ENCODE measurements around the gene BMPR1A.
A peak's percentile ranks its signal among the peaks of the same experiment; 100 is the strongest.
"Not testable (repeated sequence)": the region's sequence is repeated elsewhere in the genome, so short reads cannot be mapped to it uniquely, and the experiment has no call there.

BMPR1A gene

GRCh38 chr10:86943316-86944030 is 187.1 kb downstream of the BMPR1A start:
- DNase-seq = peak in 1 of 2 donors; percentile 14

- DNase-seq = peak in 1 of 2 donors; percentile 13
Measured at GRCh38 chr10:86944031-86944419, 187.6 kb downstream of the BMPR1A start.

GRCh38 chr10:86944471-86944870 is 188.1 kb downstream of the BMPR1A start:
- peak in 1 of 2 donors; percentile 14 for DNase-seq

GRCh38 chr10:86944907-86945306 is 188.5 kb downstream of the BMPR1A start:
- DNase-seq = no peak

- DNase-seq = peak in 1 of 2 donors; percentile 13
Measured at GRCh38 chr10:86945361-86946212, 189.2 kb downstream of the BMPR1A start.

- peak in 1 of 2 donors; percentile 11 for DNase-seq
Measured at GRCh38 chr10:86946213-86947155, 190.1 kb downstream of the BMPR1A start.

GRCh38 chr10:86947806-86948205 is 191.4 kb downstream of the BMPR1A start:
- not testable (repeated sequence) for DNase-seq

GRCh38 chr10:86950349-86950748 is 193.9 kb downstream of the BMPR1A start:
- DNase-seq = no peak

GRCh38 chr10:86951184-86951761 is 194.9 kb downstream of the BMPR1A start:
- DNase-seq = no peak

GRCh38 chr10:86952106-86952505 is 195.7 kb downstream of the BMPR1A start:
- DNase-seq = no peak

- not testable (repeated sequence) for DNase-seq
Measured at GRCh38 chr10:86952697-86953096, 196.3 kb downstream of the BMPR1A start.

- DNase-seq = no peak
Measured at GRCh38 chr10:86953747-86954680, 197.6 kb downstream of the BMPR1A start.

GRCh38 chr10:86954681-86955500 is 198.5 kb downstream of the BMPR1A start:
- no peak for DNase-seq

GRCh38 chr10:86955501-86956194 is 199.2 kb downstream of the BMPR1A start:
- DNase-seq = no peak

- DNase-seq = no peak
Measured at GRCh38 chr10:86956195-86956847, 199.9 kb downstream of the BMPR1A start.

- DNase-seq = no peak
Measured at GRCh38 chr10:86956848-86957448, 200.5 kb downstream of the BMPR1A start.

GRCh38 chr10:86957471-86958115 is 201.2 kb downstream of the BMPR1A start, which contains the start of gene MMRN2:
MMRN2 (minus strand) TSS chr10:86957615; CDS start chr10:86957541, 74 bp downstream.
- no peak for DNase-seq

All from stimulated activated CD4-positive, alpha-beta T cell treated with anti-CD3 and anti-CD28 coated beads, Interleukin-2, amount 100 ng/mL, for 24 hours (primary cell).